Choroid plexus epithelial cell (primary cell): Measurements from ENCODE around the gene ANK3.

Source experiments
- DNase-seq: peaks from one replicate; pipeline ENCODE4 v3.0.0-alpha.2; 2010; ENCODE audit warnings: low read depth
- H3K4me3 ChIP-seq: 2 replicates; pipeline ENCODE4 v1.5.1; 2011; ENCODE audit warnings: low read depth, mild to moderate bottlenecking, control low read depth, low read length, moderate library complexity
- TF ChIP-seq, protein P1 (sequence below): conservative IDR thresholded peaks from 2 replicates; pipeline ENCODE4 v1.5.1; 2011; ENCODE audit warnings: low read depth, mild to moderate bottlenecking, control low read depth, inconsistent platforms, low read length, moderate library complexity

The ANK3 gene

GRCh38 chr10:60400366-60400765, 10.7 kb upstream of the ANK3 start:
- DNase-seq = no peak
- TF ChIP-seq, protein P1, sequence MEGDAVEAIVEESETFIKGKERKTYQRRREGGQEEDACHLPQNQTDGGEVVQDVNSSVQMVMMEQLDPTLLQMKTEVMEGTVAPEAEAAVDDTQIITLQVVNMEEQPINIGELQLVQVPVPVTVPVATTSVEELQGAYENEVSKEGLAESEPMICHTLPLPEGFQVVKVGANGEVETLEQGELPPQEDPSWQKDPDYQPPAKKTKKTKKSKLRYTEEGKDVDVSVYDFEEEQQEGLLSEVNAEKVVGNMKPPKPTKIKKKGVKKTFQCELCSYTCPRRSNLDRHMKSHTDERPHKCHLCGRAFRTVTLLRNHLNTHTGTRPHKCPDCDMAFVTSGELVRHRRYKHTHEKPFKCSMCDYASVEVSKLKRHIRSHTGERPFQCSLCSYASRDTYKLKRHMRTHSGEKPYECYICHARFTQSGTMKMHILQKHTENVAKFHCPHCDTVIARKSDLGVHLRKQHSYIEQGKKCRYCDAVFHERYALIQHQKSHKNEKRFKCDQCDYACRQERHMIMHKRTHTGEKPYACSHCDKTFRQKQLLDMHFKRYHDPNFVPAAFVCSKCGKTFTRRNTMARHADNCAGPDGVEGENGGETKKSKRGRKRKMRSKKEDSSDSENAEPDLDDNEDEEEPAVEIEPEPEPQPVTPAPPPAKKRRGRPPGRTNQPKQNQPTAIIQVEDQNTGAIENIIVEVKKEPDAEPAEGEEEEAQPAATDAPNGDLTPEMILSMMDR = no peak
- H3K4me3 ChIP-seq = no peak overlapping the region

GRCh38 chr10:60399328-60399727, 9.7 kb upstream of the ANK3 start:
- TF ChIP-seq, protein P1 = no peak
- no peak overlapping the region for H3K4me3 ChIP-seq
- no peak for DNase-seq

DNA sequence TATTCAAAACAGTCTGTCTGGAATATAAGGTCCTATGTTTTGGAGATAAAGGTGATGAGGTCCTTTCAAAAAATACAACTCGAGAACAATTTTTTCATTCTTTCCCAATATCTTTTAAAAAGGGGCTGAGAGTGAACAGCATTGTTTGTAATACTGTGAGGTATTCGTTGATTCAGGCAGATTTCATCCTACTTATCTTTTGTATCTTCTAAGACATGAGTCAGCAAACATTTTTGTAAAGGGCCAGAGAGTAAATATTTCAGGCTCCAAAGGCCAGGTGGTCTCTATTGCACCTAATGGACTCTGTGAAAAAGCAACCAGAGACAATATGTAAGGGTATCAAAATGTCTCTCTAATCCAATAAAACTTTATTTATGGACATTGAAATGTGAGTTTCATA, 8.1 kb upstream of the ANK3 start:
- TF ChIP-seq, protein P1 = no peak
- peak; percentile 39 for DNase-seq

DNA sequence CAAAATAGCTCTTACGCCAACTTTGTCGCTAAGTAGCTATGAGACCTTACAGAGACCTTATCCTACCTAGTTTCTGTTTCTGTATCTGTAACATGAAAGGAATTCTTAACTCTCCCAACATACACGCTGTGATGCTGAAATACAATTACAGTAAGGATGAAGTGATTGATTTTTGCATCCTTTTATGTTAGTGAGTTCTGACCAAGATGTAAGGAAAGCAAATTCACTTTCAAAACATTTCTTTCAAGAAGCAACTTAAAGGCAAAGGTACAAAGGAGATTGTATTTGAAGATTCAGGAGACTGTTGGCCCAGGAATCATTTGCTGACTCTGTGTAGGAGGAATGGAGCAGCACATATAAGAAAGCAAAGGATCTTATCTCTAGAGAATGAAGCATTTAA, 7.1 kb upstream of the ANK3 start:
- TF ChIP-seq, protein P1 = no peak
- peak; percentile 47 for DNase-seq
- no peak overlapping the region for H3K4me3 ChIP-seq

More for the DNA sequence above, 8.1 kb upstream of the ANK3 start:
- no peak overlapping the region for H3K4me3 ChIP-seq

GRCh38 chr10:60395711-60396110, 6.0 kb upstream of the ANK3 start:
- TF ChIP-seq, protein P1 = no peak
- no peak overlapping the region for H3K4me3 ChIP-seq
- no peak for DNase-seq

DNA sequence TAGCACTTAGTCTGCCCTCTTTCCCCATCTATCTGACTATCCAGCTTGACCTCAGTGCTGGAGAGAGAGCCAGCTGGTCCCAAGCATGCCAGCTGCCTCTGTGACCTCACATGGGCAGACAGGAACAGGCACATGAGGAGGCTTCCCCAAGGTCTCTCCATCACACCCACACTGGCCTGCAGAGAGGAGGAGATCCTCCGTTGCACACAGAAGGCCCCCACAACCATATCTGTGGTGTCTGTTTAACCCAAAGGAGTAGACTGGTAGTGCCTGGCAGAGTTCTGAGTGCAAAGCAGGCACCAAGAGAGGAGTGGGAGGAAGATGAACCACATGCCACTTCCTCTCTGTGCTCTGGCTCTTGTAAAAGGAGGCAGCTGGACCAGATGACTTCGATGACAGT, 4.8 kb upstream of the ANK3 start:
- TF ChIP-seq, protein P1 = no peak
- no peak for DNase-seq
- H3K4me3 ChIP-seq = no peak overlapping the region

DNA sequence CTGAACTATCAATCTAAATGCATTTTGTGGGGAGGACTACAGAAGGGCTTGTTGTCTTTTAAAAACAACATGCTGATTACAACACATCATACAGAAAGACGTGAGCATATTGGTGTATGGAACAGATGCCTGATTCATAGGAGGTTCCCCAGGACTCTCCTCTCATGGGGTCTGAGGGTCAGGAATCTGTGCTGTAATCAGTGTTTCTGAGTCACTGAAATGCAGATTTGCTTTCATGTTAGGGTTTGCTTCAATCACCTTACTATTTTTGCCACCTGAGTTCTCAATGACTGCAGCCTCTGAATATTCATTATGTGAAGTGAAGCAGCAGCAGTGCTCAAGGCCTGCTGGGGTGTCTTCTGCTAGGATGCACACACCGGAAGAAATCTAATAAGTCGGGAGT, 550 bp upstream of the ANK3 start:
- H3K4me3 ChIP-seq = no peak overlapping the region
- TF ChIP-seq, protein P1 = no peak
- DNase-seq = peak; percentile 66
